Measurements from ENCODE around the gene CCDC122.

The CCDC122 gene

DNA sequence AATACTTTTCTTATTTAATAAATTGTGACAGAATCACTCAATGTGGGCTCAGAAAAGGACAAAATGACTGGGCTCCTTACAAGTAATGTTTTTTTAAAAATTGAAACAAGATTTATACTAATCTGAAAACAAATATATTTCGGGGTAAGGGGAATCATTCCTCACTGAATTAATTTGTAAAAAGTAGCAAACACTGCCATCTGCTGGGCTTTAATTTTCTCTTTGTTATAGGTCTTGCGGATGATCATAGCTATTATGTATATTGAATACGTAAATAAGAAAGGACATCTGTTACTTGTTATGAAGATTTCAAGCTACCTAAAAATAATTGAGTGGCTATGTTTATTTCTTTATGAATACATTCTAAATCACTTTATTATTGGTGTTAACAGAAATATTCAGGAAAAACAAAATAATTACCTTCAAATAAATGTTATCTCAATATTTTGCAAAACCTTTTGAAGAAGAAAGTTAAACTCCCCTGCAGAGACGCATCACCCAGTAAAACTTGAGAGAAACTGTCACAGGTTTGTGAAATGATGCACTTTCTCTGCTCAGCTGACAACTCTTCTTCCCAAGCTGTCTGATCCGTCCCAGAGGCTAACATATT is 75.0 kb downstream of the CCDC122 start:
- H3K27ac ChIP-seq, result no peak overlapping the region
- TF ChIP-seq, protein P1, sequence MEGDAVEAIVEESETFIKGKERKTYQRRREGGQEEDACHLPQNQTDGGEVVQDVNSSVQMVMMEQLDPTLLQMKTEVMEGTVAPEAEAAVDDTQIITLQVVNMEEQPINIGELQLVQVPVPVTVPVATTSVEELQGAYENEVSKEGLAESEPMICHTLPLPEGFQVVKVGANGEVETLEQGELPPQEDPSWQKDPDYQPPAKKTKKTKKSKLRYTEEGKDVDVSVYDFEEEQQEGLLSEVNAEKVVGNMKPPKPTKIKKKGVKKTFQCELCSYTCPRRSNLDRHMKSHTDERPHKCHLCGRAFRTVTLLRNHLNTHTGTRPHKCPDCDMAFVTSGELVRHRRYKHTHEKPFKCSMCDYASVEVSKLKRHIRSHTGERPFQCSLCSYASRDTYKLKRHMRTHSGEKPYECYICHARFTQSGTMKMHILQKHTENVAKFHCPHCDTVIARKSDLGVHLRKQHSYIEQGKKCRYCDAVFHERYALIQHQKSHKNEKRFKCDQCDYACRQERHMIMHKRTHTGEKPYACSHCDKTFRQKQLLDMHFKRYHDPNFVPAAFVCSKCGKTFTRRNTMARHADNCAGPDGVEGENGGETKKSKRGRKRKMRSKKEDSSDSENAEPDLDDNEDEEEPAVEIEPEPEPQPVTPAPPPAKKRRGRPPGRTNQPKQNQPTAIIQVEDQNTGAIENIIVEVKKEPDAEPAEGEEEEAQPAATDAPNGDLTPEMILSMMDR (conservative IDR thresholded peaks at IDR 0.05), result peak; percentile 65
- no peak for TF ChIP-seq ZFX (IDR thresholded peaks at IDR 0.05)

DNA sequence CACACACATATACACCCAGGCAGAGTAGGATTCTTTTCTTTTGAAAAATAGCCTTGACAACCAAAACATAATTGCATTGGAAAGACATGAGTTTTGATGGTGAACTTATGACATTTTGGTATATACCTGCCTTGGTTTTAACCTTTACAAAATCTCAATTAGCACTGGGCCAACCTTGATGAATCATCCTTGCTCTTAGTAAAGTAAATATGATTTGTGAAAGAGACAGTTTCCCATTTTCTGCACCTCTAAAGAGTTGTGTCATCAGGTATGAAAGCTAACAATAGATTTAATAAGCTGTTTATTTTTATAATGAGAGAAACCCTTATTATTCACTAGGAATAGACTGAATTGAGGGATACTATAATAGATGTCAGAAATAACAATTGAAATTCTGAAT is 77.0 kb downstream of the CCDC122 start:
- no peak for TF ChIP-seq ZFX (IDR thresholded peaks at IDR 0.05)
- TF ChIP-seq, protein P1 (conservative IDR thresholded peaks at IDR 0.05), result no peak
- no peak overlapping the region for H3K27ac ChIP-seq

GRCh38 chr13:43800828-43801227 is 78.7 kb downstream of the CCDC122 start:
- no peak overlapping the region for H3K27ac ChIP-seq
- TF ChIP-seq, protein P1 (conservative IDR thresholded peaks at IDR 0.05), result no peak
- no peak for TF ChIP-seq ZFX (IDR thresholded peaks at IDR 0.05)

- TF ChIP-seq ZFX (IDR thresholded peaks at IDR 0.05), result no peak
- TF ChIP-seq, protein P1 (conservative IDR thresholded peaks at IDR 0.05), result no peak
- no peak overlapping the region for H3K27ac ChIP-seq
These were observed 80.3 kb downstream of the CCDC122 start for GRCh38 chr13:43799191-43799590.

DNA sequence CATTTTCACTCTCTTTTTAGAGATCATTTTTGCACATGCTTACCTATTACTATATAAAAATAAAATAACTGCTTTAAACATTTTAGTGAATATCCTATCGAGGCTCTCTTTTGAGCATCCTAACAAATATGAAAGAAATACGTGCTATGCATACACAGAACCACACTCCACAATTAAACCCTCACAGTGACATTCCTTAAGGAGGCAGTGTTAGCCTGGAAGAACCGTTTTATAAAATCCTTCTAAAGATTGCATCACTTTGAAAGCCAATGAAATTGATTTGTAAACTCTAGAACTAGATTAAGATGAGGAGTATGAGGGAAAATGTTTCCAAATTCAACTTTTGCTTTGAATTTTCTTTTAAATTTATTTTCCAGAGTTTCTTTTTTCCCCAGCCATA is 81.7 kb downstream of the CCDC122 start:
- H3K27ac ChIP-seq, result no peak overlapping the region
- no peak for TF ChIP-seq ZFX (IDR thresholded peaks at IDR 0.05)
- TF ChIP-seq, protein P1 (conservative IDR thresholded peaks at IDR 0.05), result no peak

DNA sequence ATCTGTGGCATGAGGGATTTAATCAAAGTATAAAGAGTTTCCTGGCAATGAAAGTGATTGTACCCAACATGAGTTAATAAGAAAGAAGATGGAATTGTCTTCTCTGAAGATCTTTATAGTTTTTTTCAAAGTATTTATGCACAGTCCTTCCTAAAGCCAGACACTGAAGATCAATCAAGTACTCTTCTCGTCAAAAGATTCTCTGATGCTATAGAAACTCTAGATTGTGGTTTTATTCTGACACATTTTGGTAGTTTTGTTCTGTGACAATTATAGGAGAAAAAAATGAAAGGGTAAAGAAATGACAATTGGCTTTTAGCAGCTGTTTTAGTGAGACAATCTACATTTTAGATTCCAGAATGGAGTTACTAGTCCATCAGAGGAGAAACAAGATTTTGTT is 82.4 kb downstream of the CCDC122 start:
- no peak for TF ChIP-seq ZFX (IDR thresholded peaks at IDR 0.05)
- TF ChIP-seq, protein P1 (conservative IDR thresholded peaks at IDR 0.05), result no peak
- no peak overlapping the region for H3K27ac ChIP-seq

GRCh38 chr13:43794416-43794815 is 85.1 kb downstream of the CCDC122 start:
- H3K27ac ChIP-seq, result no peak overlapping the region
- TF ChIP-seq ZFX (IDR thresholded peaks at IDR 0.05), result no peak
- TF ChIP-seq, protein P1 (conservative IDR thresholded peaks at IDR 0.05), result no peak

Data from C4-2B (cell line).